ENCODE measurements around the gene FKBP11.
"Not testable (repeated sequence)": the region's sequence is repeated elsewhere in the genome, so short reads cannot be mapped to it uniquely, and the experiment has no call there.

Gene FKBP11

DNA sequence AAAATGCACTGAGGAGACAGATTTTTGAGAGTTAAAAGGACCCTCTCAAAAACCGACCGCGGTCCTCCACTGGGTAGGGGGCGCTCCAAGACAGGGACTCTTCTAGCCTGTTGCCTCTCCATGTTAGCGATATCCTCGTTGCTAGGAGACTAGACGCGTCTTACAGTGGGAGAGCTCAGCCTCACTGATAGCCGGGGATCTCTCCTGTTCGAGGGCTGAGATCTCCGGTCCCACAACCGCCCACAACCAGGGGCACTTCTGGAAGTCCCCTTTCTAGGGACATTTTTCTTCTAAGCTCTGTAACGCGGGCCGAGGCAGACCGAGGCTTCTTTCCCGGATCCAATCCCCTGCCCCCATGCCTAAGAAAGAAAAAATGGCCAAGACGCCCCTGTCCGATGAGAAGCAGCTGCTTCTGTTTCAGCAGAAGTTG lies 21.3 kb downstream of the FKBP11 start:
- DNase-seq, result peak; percentile 82

- DNase-seq, result no peak
Observed at GRCh38 chr12:48903363-48903981, 21.8 kb downstream of the FKBP11 start.

DNA sequence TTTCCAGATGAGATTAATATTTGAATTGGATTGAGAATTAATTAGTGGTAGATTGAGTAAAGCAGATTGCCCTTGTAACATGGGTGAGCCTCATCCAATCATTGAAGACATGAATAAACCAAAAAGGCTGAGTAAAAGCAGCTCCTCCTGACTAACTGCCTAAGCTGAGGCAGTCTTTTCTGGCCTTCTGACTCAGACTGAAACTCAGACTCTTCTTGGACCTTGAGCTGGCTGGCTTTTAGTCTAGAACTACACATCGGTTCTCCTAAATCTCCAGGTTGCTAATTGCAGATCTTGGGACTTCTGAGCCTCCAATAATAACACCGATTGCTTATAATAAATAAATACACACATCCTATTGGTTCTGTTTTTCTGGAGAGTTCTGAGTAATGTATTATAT lies 24.0 kb downstream of the FKBP11 start:
- no peak for DNase-seq

DNA sequence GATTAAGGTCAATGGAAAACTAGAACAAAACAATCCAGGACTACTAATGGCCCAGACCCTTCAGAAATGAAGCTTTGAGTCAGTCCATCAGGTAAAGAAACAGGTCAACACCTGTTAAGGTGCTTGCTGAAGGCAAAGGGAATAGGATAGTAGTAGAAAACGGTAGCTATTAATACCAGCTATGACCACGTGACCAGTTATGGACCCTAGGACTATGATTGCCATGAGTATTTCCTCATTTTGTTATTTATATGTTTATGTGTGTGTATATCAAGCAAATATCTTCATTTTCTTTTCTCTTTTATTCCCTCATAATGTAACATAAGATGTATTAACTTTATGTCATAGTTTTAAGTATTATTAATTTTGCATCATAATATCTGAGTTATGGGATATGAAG lies 25.6 kb downstream of the FKBP11 start:
- no peak for DNase-seq

GRCh38 chr12:48894271-48894670 lies 31.0 kb downstream of the FKBP11 start:
- DNase-seq, result no peak

GRCh38 chr12:48890657-48891418 lies 34.5 kb downstream of the FKBP11 start:
- DNase-seq, result peak; percentile 61

- no peak for DNase-seq
Observed at GRCh38 chr12:48889679-48890078, 35.6 kb downstream of the FKBP11 start.

- no peak for DNase-seq
Observed at GRCh38 chr12:48883305-48884161, 41.8 kb downstream of the FKBP11 start.

DNA sequence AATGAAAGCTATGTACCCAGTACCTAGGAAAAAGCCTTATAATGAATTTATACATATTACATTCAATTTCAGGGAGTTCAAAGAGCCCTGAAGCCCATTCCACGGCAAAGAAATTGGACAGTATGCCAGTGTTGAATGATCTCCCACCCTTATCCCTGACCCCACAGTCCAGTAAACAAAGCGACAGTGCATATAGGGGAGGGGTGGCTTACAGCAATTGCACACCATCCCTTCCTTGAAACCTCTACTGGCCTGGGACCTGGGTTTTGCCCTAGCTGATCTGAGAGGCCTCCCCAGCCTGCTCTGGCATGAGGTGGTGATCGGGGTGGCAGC lies 42.4 kb downstream of the FKBP11 start:
- no peak for DNase-seq

DNA sequence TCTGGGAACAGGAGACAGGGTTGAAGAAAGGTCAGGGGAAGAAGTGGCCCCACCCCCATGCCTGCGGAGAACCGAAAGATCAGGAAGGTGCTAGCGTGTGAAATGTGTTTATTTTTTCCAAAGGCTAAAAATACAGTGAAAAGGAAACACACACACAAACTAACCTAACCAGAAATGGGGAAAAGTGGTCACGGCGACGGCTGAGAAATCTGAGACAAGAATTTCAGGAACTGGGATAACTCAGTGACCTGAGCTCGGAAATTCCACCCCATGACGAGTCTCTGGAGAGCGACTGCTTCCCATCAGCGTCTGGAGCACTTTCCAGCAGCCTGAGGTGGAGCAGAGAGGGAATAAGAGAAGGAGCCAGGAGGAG lies 43.0 kb downstream of the FKBP11 start:
- no peak for DNase-seq

- DNase-seq, result no peak
Observed at GRCh38 chr12:48881686-48882314, 43.5 kb downstream of the FKBP11 start.

GRCh38 chr12:48880647-48881046 lies 44.6 kb downstream of the FKBP11 start:
- no peak for DNase-seq

GRCh38 chr12:48878548-48878947 lies 46.7 kb downstream of the FKBP11 start:
- DNase-seq, result no peak

DNA sequence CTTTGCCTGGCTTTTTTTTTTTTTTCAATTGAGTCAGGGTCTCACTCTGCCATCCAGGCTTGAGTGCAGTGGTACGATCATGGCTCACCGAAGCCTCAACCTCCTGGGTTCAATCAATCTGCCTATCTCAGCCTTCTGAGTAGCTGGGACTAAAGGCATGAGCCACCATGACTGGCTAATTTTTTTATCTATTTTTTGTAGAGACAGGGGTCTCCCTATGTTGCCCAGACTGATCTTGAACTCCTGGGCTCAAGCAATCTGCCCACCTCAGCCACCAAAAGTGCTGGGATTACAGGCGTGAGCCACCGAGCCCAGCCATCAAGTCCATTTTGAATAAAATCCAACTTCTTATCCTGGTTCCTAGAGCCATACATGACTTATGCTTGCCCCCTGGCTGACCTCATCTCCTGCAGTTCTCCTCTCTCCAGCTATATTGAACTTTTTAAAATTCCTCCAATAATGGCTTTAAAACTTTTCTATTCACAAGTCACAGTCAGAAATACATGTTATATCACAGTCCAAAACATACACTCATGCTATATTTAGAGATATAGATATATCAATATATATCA lies 49.3 kb downstream of the FKBP11 start:
- DNase-seq, result no peak

- not testable (repeated sequence) for DNase-seq
Observed at GRCh38 chr12:48873534-48873933, 51.8 kb downstream of the FKBP11 start.

GRCh38 chr12:48873096-48873495 lies 52.2 kb downstream of the FKBP11 start:
- DNase-seq, result no peak
